Loucy (cell line): ENCODE measurements around the gene SAMD5.

Source experiments
- H2AFZ ChIP-seq: fragments of 200-600 bp; sonication (generic); 2 replicates; pipeline ENCODE4 v1.6.0; 2016; ENCODE audit warnings: antibody characterized with exemption, mild to moderate bottlenecking, low read length, moderate library complexity
- H3F3A ChIP-seq: fragments of 200-600 bp; 2 replicates; pipeline ENCODE4 v1.6.0; 2016; ENCODE audit warnings: antibody characterized with exemption, low read depth, mild to moderate bottlenecking
- H3K27me3 ChIP-seq: fragments of 200-600 bp; sonication (generic); 2 replicates; pipeline ENCODE4 v1.6.1; 2014; ENCODE audit warnings: low read length, mild to moderate bottlenecking; ENCODE audit not compliant: insufficient read depth, poor library complexity, severe bottlenecking
- H3K36me3 ChIP-seq: fragments of 200-600 bp; sonication (generic); 2 replicates; pipeline ENCODE4 v1.6.1; 2016; ENCODE audit warnings: low read length; ENCODE audit not compliant: insufficient read depth
- H3K4me1 ChIP-seq: fragments of 200-600 bp; sonication (generic); 2 replicates; pipeline ENCODE4 v1.5.1; 2014; ENCODE audit warnings: low read length, mild to moderate bottlenecking; ENCODE audit not compliant: insufficient read depth, poor library complexity, severe bottlenecking
- H3K4me2 ChIP-seq: fragments of 200-600 bp; sonication (generic); 2 replicates; pipeline ENCODE4 v1.6.0; 2014; ENCODE audit warnings: antibody characterized with exemption, low read length, low read depth, mild to moderate bottlenecking; ENCODE audit not compliant: poor library complexity, severe bottlenecking
- H3K4me3 ChIP-seq: fragments of 200-600 bp; sonication (generic); 2 replicates; pipeline ENCODE4 v1.5.1; 2014; ENCODE audit warnings: low read length, mild to moderate bottlenecking, mixed read lengths; ENCODE audit not compliant: poor library complexity, severe bottlenecking
- H3K79me2 ChIP-seq: fragments of 200-600 bp; sonication (generic); 2 replicates; pipeline ENCODE4 v1.6.1; 2014; ENCODE audit warnings: low read length; ENCODE audit not compliant: insufficient read depth
- H3K9ac ChIP-seq: fragments of 200-600 bp; sonication (generic); 2 replicates; pipeline ENCODE4 v1.6.0; 2014; ENCODE audit warnings: mild to moderate bottlenecking, low read depth, low read length, moderate library complexity; ENCODE audit not compliant: poor library complexity, severe bottlenecking
- H3K9me2 ChIP-seq: fragments of 200-600 bp; sonication (generic); replicated peaks from 2 replicates; pipeline ENCODE4 v1.6.1; 2016; ENCODE audit warnings: low read depth, low read length, mixed read lengths
- H3K9me3 ChIP-seq: fragments of 200-600 bp; sonication (generic); 2 replicates; pipeline ENCODE4 v1.6.1; 2014; ENCODE audit warnings: mild to moderate bottlenecking, antibody characterized with exemption, low read length, low read depth; ENCODE audit not compliant: insufficient read depth
- H4K20me1 ChIP-seq: fragments of 200-600 bp; sonication (generic); 2 replicates; pipeline ENCODE4 v1.6.0; 2014; ENCODE audit warnings: antibody characterized with exemption, low read length, mild to moderate bottlenecking; ENCODE audit not compliant: insufficient read depth, poor library complexity, severe bottlenecking
- EZH2phosphoT487 ChIP-seq: fragments of 200-600 bp; IDR thresholded peaks from 2 replicates; pipeline ENCODE4 v1.6.1; 2018; ENCODE audit warnings: antibody characterized with exemption, mild to moderate bottlenecking, moderate library complexity, borderline replicate concordance
- TF ChIP-seq, protein P1 (sequence below): fragments of 200-600 bp; sonication (generic); conservative IDR thresholded peaks from 2 replicates; pipeline ENCODE4 v1.5.1; 2014; ENCODE audit warnings: mild to moderate bottlenecking, antibody characterized with exemption, low read length

Gene SAMD5

DNA sequence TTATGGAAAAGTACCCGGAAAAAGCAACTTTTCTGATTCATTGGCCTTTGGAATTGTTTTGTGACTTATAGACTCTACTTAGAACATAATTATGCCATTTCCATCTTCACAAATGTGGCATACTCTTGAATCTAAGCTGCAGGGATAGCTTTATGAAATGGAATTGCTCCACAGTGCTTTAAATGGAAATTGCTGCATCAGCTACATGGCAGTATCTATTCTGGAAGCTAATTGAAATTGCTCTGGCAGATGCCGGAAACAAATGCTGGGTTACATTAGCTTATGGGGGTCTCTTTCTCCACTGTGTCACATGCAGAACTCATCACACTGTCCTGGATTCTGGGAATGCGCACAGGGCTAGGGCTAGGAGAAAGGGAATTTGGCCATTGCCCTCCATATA lies 108.9 kb downstream of the SAMD5 start:
- no peaks in the 10 kb centered on the region for H3K9me3 ChIP-seq
- H3K9ac ChIP-seq, result no peak overlapping the region
- H3K36me3 ChIP-seq, result no peaks in the 10 kb centered on the region
- H3K27me3 ChIP-seq, result no peaks in the 10 kb centered on the region
- no peak overlapping the region for H3K4me2 ChIP-seq
- H3F3A ChIP-seq, result no peaks in the 10 kb centered on the region
- no peaks in the 10 kb centered on the region for H3K9me2 ChIP-seq
- H3K4me1 ChIP-seq, result no peaks in the 10 kb centered on the region
- H3K4me3 ChIP-seq, result no peak overlapping the region
- H3K79me2 ChIP-seq, result no peaks in the 10 kb centered on the region
- H2AFZ ChIP-seq, result no peak overlapping the region
- H4K20me1 ChIP-seq, result no peaks in the 10 kb centered on the region
- no peak for TF ChIP-seq EZH2phosphoT487
- TF ChIP-seq, protein P1, sequence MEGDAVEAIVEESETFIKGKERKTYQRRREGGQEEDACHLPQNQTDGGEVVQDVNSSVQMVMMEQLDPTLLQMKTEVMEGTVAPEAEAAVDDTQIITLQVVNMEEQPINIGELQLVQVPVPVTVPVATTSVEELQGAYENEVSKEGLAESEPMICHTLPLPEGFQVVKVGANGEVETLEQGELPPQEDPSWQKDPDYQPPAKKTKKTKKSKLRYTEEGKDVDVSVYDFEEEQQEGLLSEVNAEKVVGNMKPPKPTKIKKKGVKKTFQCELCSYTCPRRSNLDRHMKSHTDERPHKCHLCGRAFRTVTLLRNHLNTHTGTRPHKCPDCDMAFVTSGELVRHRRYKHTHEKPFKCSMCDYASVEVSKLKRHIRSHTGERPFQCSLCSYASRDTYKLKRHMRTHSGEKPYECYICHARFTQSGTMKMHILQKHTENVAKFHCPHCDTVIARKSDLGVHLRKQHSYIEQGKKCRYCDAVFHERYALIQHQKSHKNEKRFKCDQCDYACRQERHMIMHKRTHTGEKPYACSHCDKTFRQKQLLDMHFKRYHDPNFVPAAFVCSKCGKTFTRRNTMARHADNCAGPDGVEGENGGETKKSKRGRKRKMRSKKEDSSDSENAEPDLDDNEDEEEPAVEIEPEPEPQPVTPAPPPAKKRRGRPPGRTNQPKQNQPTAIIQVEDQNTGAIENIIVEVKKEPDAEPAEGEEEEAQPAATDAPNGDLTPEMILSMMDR, result no peak

DNA sequence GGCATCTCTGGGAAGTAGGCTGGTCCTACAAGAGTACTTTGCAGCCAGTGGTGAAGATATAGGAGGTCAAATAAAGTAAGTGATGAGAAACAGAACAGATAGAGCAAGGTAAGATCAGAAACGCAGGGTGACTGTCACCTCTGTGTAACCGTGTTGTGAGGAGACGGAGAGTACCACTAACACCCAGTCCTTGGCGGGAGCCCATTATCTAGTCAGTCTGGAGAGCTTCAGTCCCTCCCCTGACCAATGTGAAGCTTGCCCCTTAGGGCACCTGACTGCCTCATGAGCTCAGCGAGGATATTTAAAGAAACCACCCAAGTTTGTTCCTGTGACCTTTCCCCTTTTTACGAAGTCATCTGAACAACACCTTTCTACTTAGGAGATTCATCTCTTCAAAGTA lies 110.0 kb downstream of the SAMD5 start:
- Histone ChIP-seq H3K4me2 (no peak overlapping the region), H3K36me3 (no peaks in the 10 kb centered on the region), H3K9me2 (no peaks in the 10 kb centered on the region), H4K20me1 (no peaks in the 10 kb centered on the region), H3F3A (no peaks in the 10 kb centered on the region), H3K27me3 (no peaks in the 10 kb centered on the region), H2AFZ (no peak overlapping the region), H3K9ac (no peak overlapping the region), H3K4me3 (no peak overlapping the region), H3K9me3 (no peaks in the 10 kb centered on the region), H3K4me1 (peaks cover 4% of the 10 kb centered on the region), H3K79me2 (no peaks in the 10 kb centered on the region)
- no peak for TF ChIP-seq EZH2phosphoT487
- TF ChIP-seq, protein P1, result no peak

DNA sequence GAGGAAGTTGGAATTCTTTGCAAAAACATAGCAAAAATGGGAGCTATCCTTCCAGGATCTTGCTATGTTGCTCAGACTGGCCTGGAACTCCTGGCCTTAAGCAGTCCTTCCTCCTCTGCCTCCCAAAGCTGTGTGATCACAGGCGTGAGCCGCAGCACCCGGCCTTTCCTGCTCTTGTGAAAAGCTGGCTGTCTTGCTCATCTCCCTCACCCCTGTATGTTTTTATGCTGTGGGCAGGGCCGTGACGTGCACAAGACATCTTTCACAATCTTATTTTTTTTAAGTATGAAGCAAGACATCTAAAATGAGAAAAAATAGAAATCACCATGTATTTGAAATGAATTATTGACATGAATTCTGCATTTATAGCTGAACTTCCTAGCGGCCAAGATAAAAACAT lies 110.4 kb downstream of the SAMD5 start:
- no peaks in the 10 kb centered on the region for H3K9me2 ChIP-seq
- H4K20me1 ChIP-seq, result no peaks in the 10 kb centered on the region
- no peaks in the 10 kb centered on the region for H3K9me3 ChIP-seq
- peaks cover 4% of the 10 kb centered on the region for H3K4me1 ChIP-seq
- H3K79me2 ChIP-seq, result no peaks in the 10 kb centered on the region
- H3K9ac ChIP-seq, result no peak overlapping the region
- no peak overlapping the region for H3K4me3 ChIP-seq
- H3K4me2 ChIP-seq, result no peak overlapping the region
- TF ChIP-seq, protein P1, result no peak
- no peak for TF ChIP-seq EZH2phosphoT487
- H3K36me3 ChIP-seq, result no peaks in the 10 kb centered on the region
- H3F3A ChIP-seq, result no peaks in the 10 kb centered on the region
- H3K27me3 ChIP-seq, result no peaks in the 10 kb centered on the region
- no peak overlapping the region for H2AFZ ChIP-seq
